Vagina (tissue), 2 donors: ENCODE data around the gene ARID3A.
"Not testable (repeated sequence)": the region's sequence is repeated elsewhere in the genome, so short reads cannot be mapped to it uniquely, and the experiment has no call there.

Experiments used
- POLR2A ChIP-seq, 2 donors: fragments of 450-650 bp; IDR thresholded peaks; one replicate each; pipeline ENCODE4 v1.6.1; 2017; ENCODE audit warnings: antibody characterized with exemption in 2 of 2, mild to moderate bottlenecking in 2 of 2, moderate library complexity in 2 of 2
- TF ChIP-seq, protein P1 (sequence below), 3 experiments: fragments of 450-650 bp in 2 of 3; fragments of 200-600 bp in 1 of 3; sonication (generic) in 1 of 3; IDR thresholded peaks; one replicate each; pipeline ENCODE4 v1.5.1; 2017 to 2019; ENCODE audit warnings: antibody characterized with exemption in 3 of 3, mild to moderate bottlenecking in 2 of 3, moderate library complexity in 2 of 3

DNA sequence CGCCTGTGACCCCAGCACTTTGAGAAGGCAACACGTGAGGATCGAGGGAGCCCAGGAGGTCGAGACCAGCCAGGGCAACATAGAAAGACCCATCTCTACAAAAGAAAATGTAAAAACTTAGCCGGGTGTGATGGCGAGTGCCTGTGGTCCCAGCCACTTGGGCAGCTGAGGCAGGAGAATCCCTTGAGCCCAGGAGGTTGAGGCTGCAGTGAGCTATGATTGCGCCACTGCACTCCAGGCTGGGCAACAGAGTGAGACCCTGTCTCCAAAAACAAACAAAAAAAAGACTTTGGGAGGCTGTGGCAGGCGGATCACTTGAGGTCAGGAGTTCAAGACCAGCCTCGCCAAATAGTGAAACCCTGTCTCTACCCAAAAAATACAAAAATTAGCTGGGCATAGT lies 31.7 kb downstream of the ARID3A start:
- TF ChIP-seq, protein P1, sequence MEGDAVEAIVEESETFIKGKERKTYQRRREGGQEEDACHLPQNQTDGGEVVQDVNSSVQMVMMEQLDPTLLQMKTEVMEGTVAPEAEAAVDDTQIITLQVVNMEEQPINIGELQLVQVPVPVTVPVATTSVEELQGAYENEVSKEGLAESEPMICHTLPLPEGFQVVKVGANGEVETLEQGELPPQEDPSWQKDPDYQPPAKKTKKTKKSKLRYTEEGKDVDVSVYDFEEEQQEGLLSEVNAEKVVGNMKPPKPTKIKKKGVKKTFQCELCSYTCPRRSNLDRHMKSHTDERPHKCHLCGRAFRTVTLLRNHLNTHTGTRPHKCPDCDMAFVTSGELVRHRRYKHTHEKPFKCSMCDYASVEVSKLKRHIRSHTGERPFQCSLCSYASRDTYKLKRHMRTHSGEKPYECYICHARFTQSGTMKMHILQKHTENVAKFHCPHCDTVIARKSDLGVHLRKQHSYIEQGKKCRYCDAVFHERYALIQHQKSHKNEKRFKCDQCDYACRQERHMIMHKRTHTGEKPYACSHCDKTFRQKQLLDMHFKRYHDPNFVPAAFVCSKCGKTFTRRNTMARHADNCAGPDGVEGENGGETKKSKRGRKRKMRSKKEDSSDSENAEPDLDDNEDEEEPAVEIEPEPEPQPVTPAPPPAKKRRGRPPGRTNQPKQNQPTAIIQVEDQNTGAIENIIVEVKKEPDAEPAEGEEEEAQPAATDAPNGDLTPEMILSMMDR (IDR thresholded peaks at IDR 0.05) = not testable (repeated sequence)
- not testable (repeated sequence) for TF ChIP-seq POLR2A (IDR thresholded peaks at IDR 0.05)
